Activated CD4-positive, alpha-beta T cell treated with anti-CD3 and anti-CD28 coated beads, Interleukin-2, amount 50 U/mL, for 24 hours (primary cell): ENCODE data around the gene RGMB.

Source experiments
- DNase-seq, 2 donors: peaks; one replicate each; pipeline ENCODE4 v3.0.0-alpha.2; 2020; ENCODE audit warnings: low read depth in 1 of 2, low spot score in 1 of 2

The RGMB gene

DNA sequence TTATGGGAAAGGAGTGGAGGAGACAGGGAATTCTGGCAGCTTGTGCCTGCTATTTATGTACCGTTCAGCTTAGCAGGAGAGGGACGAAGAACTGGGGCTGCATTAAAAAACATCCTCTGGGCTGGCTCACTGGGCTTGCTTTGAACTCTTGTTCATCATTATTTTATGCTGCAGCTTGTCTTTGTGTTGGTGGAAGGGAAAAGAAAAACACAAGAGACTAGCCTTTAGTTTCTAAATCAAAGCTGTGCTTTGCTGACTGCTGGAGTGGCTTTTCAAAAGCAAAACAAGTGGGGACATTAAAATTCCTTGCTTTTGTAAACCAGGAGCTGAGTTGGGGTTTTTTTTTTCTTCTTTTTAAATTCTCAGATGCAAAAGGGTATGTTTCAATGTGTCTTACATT lies 5.9 kb upstream of the RGMB start:
- DNase-seq = no peak

DNA sequence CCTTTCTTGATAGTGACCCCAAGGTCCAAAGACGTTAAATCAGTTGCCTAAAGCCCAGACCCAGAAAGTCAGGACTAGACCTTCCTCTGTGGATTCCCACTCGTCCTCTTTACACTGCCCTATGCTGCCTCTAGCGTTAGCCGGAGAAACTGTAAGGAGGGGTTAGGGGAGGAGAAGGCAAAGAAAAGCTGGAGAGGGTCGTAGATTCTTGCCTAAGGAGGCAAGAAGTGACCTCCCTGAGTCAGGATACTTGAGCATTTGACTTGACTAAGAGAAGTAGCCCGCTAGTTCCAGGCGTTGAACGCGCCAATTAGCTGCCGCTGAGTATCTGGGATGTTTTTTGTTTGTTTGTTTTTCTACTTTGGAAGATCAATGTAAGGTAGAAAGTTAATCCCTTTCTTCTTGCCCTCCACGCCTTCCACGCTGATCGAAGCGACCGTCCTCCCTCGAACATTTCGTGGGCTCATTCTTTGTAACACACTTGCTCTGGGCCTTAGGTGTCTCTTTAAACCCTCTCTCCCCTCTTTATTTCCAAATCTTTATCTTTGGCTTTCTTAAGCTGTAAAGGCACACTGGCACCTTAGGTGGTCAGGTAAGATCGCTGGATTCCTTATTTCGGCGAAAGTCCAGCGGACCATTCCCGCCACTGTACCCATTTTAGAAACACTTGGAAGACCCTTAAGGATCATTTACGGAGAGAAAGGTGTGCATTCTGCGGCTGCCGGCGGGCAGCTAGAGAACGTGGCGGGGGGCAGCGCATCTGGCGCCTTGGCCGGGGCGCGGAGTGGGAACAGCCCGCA lies 5.1 kb upstream of the RGMB start:
- no peak for DNase-seq

DNA sequence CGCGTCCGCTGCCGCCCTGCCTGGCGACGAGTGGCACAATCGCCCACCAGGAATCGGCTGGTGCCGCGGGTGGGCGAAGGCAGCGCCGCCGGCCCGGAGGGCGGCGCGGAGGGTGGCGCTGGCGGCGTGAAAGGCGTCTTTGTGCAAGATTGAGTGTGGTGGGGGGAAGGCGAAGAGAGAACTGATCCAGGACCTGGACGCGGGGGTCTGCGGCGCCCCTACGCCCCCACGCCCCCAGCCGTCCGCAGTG lies 4.6 kb upstream of the RGMB start:
- no peak for DNase-seq

DNA sequence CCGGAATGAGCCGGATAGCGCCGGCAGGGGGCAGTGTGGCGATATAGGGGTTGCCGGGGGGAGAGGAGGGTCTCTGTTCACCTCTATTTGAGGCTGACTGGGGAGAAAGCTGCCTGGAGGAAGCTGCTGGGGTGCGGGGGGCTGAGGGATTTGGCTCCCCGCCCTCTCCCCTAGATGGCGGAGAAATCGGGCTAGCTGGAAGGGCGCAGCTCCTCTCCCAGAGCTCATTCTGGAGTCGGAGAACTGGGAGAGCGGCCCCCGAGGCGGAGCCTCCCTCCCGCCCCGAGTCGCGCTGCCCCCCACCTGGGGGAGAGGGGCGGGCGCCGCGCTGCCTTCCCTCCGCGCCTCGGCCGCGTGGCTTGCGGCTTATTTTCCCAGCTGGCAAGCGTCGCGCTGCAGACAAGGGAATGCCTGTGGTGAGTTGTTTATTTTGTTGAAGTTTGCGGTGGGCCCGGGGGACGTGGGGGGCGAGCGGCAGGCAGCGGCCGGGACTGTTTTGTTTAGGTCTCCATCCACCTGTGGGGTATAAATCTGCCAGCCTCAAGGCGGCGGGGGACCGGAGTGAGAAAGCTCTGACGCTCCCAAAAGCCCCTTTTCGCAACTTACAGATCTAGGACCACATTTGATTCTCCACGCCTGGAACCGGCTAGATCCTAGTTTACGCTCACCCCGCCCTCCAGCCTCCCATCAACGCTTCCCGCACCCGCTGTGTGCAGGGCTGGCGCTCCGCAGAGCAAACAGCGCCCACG lies 4.1 kb upstream of the RGMB start:
- DNase-seq = no peak

DNA sequence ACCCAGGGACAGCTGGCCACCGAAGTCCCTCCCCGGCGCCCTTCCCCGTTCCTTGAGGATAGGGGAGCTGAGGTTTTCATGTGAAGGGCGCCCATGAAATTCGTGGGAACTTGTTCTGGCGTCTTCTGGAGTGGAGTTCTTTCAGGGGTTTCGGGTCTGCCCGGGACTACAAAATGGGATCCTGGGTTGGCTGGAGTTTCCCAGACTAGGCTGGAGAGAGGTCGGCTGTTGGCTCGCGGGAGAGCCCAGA lies 3.6 kb upstream of the RGMB start:
- no peak for DNase-seq

DNA sequence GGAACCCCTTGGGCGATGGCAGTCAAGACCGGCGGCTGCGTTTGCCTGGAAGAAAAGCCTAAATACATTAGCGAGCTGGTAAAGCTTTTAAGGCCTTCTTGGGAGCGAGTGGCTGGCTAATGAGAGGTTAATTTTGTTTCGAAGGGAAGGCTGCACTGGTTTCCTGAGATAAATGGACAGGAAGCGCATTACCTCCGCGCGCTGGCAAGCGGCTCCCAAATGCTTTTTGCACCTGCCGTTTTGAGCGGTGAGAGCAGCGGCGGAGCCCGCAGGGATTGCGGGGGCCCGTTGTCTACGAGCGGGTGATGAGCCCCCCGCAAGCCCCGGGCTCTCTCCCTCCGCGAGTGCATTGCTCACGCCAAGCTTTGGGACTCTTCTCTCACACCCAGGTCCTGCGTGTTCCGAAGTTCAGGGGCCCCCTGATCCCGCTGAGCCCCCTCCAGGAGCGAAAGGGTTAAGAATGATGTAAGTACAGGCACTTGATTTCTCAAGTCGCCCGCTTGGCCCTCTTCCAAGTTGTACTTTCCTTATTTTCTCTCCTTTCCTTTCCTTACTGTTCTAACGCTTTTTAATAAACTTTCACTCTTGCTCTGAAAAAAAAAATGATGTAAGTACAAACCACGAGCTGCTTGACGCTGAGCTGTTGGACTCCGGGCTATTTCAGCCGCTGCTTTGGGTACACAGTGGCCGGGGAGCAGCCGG lies 3.1 kb upstream of the RGMB start:
- DNase-seq = no peak

DNA sequence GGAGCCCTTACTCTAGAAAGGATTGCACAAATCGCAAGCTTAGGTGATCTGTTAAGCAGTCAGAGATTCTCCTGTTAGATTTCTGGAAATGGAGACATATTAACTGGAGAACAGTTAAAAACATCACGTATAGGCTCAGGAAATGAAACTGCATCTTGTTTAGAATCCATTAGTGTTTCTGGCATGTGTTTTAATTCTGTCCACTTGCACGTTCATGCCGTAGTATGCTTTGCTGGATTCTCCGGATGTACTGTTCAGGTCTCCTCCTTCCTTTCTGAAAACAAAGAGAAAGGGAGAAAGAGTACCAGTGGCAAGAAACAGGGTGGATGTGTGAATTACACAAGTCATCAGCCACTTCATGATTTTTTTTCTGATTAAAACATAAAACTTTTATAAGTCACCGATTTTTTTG lies 2.5 kb upstream of the RGMB start:
- no peak for DNase-seq

DNA sequence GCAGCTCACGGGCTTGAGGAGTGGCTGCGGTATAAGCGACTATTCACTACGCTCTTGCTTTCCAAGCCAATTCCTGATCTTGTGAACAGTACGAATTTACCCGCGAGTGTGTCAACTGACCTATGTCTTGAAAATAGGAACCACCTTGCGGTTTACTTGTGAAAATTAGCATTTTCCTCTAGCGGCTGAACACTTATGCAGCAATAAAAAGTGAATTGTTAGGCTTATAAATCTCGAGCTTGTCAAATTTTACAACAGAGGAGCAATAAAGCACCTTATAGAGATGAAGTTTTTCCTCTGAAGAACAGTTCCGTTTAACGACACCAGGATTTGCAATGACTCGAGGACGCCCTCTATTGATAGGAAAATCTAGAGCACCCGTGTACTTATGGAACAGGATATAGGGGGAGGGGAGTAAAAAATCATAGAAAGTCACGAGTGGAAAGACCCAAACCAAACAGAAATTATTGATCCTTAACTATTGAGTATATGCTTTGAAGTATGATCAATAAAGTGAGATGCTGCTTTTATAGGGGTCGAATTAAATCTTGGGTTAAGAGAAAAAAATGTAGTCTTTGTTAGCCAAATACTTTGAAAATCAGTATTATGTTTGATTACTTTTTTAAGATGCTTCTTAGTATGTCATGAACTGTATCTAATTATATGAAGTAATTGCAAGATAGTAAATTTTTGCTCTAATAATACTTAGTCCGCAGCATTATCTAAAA lies 1.9 kb upstream of the RGMB start:
- DNase-seq = peak in 1 of 2 donors; percentile 59

DNA sequence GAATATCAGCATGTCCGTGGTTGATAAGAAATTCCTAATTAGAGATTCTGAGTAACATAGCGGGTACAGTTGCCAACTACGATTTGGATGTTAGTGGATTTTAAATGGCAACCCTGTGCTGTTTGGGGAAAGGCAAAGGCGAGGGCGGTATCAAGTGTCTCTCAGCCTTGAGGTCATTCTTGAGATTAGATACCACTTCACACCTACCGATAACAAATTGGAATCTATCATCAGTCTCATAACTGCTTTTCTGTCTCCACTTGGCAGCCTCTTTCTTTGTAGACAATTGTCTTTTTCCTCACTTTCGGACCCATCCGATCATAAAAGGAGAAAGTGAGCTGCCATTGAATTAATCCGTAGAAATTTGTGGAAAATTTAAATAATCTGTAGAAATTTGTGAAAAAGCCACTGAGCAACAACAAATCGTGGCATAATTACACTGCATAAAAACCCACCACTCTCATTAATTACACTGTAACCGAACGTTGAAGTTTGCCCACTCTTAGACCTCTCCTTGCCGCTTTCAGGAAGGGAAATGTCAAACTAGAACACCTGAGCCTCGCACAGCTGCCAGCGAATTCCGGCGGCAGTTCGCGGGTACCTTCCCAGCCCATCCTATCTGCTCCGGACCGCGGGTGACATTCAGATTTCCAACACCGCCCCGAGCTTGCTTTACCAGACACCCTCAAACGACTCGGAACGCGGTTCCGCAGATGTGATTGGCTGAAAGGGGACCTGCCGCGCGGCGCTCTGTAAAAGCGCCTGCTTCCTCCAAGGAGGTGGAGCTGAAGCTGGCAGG lies 849 bp upstream of the RGMB start:
- DNase-seq = no peak

DNA sequence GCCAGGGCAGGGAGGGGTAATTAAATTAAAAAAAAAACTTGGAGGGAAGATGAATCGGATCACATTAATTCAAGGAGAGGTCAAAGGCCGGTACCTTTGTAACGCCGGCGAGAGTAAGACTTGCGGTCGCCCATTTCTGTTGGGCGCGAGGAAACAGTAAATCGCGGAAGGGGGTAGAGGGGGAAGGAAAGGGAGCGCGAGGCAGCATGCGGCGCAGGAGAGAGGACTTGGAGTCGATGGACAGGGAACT lies 324 bp upstream of the RGMB start:
- no peak for DNase-seq

DNA sequence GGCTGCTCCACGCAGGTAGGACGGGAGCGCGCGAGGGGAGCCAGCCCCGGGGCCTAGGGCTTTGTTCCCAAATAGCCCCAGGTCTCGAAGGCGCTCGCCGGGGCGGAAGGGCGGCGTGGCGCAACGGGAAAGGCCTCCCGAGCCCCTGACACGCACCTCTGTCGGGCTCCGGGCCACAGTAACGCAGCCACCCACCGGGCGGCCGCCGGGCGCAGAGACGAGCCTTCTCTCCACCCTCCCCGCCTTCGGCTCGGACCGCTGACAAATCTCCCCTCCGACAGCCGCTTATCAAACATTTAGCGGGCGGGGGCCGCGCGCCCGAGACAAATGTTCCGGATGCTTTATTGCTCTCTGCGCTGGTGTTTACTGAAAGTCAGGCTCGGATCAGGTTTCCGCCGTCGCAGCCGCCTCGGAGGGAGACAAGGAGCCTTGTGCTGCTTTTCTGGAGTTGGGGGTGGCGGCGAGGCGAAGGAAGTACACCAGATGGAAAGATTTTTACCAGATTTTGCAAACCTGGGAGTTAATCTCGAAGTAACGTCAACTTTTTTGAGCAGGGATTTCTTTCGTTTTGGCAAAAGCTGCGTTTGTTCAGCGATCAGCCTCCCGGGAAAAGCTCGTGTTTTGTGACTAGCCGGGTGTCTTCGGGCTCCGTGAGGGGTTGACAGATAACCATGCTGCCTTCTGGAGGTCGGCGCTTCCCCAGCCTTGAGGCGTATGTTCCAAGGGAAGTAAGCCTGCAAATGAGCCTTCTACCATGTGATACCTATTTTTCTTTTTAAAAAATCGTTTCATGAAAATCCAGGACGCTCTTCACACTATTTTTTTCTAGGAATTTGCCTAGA lies 950 bp downstream of the RGMB start:
- DNase-seq = no peak

DNA sequence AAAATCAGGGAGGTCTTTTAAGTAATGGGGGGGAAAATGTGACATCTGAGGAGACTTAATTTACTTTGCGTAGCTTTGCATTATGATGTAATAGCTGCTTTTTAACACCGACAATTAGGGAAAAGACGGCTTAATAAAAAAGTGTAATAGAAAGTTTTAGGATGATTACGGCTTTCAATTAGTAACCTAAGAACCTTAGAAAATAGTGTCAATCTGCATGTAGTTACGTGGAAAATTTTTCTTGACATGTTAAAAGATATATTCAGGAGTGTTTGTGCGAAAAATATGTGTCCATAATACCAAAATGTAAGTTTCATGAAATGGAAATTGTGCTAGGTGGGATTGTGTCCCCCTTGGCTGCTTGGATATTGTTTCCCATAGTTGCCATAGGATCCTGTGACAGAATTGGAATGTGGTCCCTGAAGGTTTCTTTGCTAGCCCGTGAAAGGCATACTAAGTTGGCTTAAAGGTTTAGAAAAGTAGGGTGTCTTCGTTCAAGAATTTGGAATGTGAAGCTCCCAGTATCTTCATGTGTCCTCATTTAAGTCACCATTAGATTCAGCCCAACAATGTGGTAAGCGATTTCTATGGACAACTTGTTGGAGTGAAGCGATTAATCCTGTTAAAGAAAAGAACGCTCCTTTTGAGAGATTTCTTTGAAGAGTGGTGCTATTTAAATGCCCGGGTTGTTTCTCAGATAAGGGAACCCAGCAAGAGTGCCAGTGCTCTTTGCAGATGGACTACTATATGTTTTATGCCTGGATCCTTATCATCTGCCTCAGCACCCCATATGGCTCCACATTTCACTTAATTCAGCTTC lies 2.0 kb downstream of the RGMB start:
- no peak for DNase-seq

DNA sequence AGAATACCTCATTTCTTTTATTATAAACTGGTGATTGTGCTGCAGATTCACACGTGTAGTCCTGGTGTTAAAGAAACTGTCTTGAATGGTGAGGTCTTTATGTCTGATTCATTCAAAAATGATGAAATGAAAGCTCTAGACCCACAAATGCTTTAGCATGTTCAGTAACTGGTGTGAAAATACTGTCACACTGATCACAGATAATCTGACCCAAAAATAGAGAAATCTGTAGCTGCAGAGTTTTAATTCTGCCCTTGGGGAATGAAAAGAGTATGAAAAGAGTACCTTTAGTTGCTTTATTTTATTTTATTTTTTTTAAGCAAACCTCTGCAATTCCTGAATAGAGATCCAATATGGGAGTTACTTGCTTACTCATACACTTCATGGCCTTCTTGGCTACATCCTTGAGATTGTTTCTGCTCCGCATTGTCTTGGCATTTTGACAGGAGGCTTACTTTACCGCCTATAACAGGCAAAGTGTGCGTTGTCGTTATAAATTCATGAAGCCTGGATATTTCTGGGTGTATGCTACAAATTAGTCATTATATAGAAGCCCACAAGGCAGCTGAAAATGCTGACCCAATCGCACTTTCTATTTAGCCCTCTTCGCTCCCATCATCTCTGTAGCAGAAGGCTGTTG lies 2.7 kb downstream of the RGMB start:
- no peak for DNase-seq

DNA sequence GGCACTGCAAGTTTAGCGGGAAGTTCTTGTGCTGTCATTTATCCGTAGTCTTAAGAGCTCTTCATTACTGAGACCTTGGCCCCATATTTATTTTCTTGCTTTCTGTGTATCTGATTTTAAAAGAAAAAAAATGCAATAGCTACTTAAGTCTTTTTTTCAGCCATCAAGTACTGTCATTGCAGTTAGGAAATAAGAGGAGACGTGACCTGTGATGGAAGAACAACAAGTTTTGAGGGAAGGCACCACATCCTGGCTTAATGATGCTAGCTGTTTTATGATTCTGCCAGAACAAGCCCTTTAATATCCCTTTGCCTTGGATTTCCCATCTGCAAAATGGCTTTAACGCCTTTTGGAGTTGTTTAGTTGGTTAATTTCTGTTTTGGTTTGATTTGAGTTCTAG lies 3.8 kb downstream of the RGMB start:
- no peak for DNase-seq

DNA sequence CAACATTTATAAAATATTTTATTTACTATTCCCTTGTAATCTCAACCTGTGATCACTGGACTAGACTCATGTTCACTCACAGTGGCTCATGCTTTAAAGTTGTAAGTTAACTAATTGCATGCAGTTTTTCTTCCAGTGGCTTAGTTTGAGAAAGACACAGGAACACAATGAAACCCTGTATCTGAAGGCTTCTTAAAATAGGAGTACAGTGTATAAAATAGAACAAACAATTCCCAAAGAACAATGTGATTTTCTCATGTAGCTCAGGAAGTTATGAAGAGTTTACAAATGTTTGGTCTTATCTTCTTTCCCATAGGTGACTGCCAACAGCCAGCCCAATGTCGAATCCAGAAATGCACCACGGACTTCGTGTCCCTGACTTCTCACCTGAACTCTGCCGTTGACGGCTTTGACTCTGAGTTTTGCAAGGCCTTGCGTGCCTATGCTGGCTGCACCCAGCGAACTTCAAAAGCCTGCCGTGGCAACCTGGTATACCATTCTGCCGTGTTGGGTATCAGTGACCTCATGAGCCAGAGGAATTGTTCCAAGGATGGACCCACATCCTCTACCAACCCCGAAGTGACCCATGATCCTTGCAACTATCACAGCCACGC lies 5.9 kb downstream of the RGMB start:
- DNase-seq = no peak

DNA sequence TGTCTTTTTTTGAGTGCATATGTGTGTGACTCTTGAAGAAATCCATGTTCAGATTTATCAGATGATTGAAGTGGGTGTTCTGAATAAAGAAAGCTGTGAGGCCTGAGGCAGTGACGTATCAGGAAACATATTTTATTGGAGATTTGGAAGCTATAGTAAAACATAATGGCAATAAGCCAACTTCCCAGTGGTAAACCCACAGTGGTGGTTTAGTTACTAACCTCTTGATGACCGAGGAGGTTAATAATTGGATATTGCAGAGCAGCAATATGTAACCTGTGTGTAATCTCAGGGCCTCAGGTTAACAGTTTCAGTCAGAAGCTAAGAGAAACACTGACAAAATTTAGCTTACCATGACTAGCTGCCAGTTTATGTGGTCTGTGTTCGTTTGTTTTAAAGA lies 6.9 kb downstream of the RGMB start:
- no peak for DNase-seq

DNA sequence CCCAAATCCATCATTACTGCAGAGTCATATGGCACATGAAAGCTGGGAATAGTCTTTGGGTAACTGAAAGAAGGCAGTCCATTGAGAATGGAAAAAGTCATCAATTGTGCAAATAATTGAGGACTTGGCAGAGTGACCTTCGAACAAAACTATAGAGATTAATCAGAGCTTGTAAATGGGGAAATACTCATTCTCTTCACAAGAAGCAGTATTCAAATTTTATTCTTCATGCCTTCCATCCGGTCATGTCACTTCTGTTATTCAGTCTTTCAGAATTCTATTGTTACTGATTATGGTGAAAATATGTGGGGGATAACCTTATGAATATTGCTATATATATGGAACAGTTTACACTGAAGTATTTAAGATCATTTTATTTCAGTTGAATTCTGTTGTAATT lies 8.1 kb downstream of the RGMB start:
- DNase-seq = no peak

DNA sequence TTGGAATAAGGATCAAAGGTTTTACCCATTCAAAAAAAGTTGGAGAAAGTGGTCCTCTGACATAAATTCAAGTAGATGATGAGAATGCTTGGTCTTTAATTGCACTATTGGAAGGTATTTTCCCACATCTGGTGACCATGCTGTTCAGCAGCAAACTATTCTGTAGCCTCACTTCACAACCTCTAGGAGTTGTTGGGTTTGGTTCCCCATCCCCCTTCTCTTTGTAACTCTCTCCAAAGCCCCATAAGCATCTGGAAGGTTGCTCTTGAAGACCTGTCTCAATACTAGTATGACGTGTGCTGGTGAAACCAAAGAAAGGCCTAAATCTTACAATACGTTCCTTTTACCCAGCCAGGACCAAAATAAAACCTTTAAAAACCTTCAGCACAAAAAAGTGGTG lies 8.5 kb downstream of the RGMB start:
- no peak for DNase-seq

DNA sequence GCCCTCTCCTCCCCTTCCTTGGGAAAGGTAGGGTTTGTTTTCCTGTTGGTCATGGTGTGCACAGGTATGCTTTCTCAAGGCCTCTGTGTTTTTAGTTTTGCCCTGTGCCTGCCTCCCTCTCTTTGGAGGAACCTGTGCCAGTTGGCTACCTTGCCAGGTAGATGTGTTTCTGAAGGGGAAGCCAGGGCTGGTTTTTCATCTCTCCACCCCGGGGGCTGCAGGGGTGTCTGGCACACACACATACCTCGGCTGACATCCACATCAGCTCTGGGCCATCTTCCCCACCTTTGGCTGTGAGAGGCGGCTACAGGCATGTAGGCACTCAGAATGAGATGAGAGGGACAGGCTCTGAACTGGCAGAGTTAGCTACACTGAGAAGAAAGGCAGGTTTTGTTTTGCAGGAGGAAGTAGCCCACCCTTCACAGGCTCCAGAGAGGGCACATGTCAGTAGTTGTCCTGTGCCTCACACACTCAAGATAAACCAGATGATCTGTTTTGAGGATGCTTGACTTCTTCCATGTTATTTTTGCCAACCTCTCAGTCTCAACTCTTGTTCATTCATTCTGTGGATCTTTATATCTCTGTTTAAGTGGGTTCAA lies 9.7 kb downstream of the RGMB start:
- DNase-seq = no peak
